Epithelial cell of proximal tubule (primary cell): ENCODE measurements around the gene TAS2R13. TPM values are rescaled to one million over a fixed set of nuclear protein-coding genes. Genes with fewer than 3 reads are reported as not detected.

Experiments used
- DNase-seq: peaks from one replicate; pipeline ENCODE4 v3.0.0-alpha.2; 2011; ENCODE audit warnings: low read depth
- H3K4me3 ChIP-seq: 2 replicates; pipeline ENCODE4 v1.5.1; 2011; ENCODE audit warnings: low read depth, mild to moderate bottlenecking, low read length
- CTCF ChIP-seq: conservative IDR thresholded peaks from 2 replicates; pipeline ENCODE4 v1.5.1; 2012; ENCODE audit warnings: low read depth, mild to moderate bottlenecking, low read length
- total RNA-seq: library from RNA; depleted of rRNA; stranded (reverse); fragments of >200 nt; gene quantifications from 2 replicates; pipeline ENCODE4 v1.2.3, GENCODE V29; 2015

TAS2R13 gene
- total RNA-seq, 1 donor from 2014 or later, result 1.6 TPM

DNA sequence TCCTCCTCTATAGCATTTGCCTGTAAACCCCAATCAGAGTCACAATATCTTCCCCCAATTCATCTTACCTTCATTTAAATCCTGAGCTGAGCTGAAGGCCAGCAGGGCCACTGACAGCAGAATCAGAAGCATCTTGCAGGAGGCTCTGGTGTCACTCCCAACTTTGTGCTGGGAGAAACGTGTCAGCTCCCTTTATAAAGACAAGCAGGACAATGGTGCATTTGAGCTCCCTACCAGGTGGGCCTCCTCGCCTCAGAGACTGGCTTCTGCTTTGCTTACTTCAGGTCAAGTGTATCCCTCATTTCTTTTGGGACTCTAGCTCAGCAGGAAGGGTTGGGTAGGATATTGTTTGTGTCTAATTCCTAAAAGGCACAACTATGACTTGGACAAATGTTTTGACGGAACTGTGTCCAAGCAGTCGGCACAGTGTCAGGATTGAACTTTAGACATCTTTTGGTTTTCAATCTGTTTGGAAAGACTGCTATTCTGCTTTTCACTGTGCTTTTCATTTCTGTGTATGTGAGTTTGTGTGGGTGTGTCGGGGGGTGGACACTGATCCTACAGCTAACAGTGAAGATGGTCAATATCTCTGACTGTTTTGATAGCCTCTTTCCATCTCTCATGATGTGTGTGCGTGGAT is 25.2 kb downstream of the TAS2R13 start, which contains the start of gene PRH1:
Gene PRH1 (minus strand): TSS at position 170 of the 640 bp plus-strand sequence. CDS start 38 bp downstream, at position 132.
- no peak within 1 kb of the TSS for H3K4me3 ChIP-seq
- DNase-seq, result no peak
- no peak for TF ChIP-seq CTCF

DNA sequence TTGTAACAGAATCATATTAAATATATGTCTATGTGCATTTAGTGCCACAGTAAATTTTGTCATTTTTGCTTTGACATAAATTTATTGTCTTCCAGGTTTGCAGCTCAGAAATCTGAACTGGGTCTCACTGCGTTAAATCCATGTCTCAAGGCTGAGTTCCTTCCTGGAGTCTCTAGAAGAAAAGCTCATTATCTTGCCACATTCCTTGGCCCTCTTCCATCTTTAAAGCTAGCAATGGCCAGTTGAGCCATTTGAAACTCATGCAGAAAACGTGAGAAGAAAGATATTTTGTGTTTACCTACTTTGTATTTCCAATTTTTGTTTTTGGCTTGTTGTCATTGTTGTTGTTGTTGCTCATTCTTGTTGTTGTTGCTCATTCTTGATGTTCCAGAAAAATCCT is 36.0 kb downstream of the TAS2R13 start:
- DNase-seq, result no peak
- H3K4me3 ChIP-seq, result no peak overlapping the region
- TF ChIP-seq CTCF, result no peak

DNA sequence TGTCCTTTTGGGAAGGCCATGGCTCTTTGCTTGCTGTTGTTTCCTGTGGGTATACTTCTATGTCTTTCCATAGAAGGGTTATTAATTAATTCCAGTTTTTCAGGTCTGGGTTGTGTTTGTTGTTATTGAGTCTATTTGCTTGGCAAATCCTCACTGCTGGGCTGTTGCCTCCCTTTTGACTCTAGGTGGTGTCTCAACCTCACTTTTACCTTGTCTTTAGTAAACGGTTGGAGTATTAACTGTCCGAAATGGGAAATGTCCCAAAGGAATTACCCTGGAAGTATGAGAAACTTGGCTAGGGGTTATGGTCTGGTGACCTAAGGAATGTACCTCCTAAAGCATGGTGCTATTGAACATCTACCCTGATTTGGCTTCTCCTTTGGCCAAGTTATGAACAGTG is 42.0 kb downstream of the TAS2R13 start:
- H3K4me3 ChIP-seq, result no peak overlapping the region
- peak; percentile 71 for DNase-seq
- peak; percentile 80 for TF ChIP-seq CTCF

DNA sequence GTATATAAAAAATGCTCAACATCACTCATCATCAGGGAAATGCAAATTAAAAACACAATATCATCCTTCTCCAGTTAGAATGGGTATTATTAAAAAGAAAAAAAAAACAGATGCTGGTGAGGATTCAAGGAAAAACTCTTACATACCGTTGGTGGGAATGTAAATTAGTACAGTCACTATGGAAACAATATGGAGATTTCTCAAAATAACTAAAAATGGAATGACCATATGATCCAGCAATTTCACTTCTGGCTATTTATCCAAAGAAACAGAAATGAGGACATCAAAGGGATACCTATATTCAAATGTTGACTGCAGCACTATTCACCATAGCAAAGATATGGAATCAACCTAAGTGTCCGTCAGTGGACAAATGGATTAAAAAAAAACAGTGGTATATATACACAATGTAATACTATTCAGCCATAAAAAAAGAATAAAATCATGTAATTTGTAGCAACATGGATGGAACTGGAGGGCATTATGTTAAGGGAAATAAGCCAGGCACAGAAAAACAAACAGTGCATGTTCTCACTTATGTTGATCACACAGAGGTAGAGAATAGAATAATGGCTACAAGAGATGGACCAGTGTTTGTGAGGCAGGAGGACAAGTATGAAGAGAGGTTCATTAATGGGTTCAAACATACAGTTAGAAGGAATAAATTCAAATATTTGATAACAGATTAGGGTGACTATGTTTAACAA is 45.7 kb downstream of the TAS2R13 start:
- TF ChIP-seq CTCF, result no peak
- DNase-seq, result no peak
- no peak overlapping the region for H3K4me3 ChIP-seq

GRCh38 chr12:10861366-10861765 is 48.0 kb downstream of the TAS2R13 start:
- no peak overlapping the region for H3K4me3 ChIP-seq
- DNase-seq, result no peak

More at GRCh38 chr12:10861366-10861765, 48.0 kb downstream of the TAS2R13 start:
- no peak for TF ChIP-seq CTCF

Other genes starting within 250 kb of the TAS2R13 start
- 2.5 and 4.6 TPM in 2 replicates for gene STYK1, start 235.5 kb downstream of the TAS2R13 start, total RNA-seq
- 202 and 245 TPM in 2 replicates for gene YBX3, start 186.2 kb downstream of the TAS2R13 start, total RNA-seq
- not detected in 2 replicates for gene TAS2R7, start 106.9 kb downstream of the TAS2R13 start, total RNA-seq
- not detected in 2 replicates for gene TAS2R8, start 102.3 kb downstream of the TAS2R13 start, total RNA-seq
- not detected in 2 replicates for gene TAS2R9, start 99.4 kb downstream of the TAS2R13 start, total RNA-seq
- 0.14 TPM in 1 of 2 replicates, not detected in the other for gene TAS2R10, start 83.2 kb downstream of the TAS2R13 start, total RNA-seq
- 0.29 and 1.2 TPM in 2 replicates for gene PRR4, start 60.1 kb downstream of the TAS2R13 start, total RNA-seq
- gene PRH1, start 25.3 kb downstream of the TAS2R13 start, total RNA-seq, result 4.3 and 9.1 TPM in 2 replicates
- gene PRH2, start 19.7 kb upstream of the TAS2R13 start, total RNA-seq, result not detected in 2 replicates
- gene TAS2R14, start 29.7 kb upstream of the TAS2R13 start, total RNA-seq, result 0.06 and 0.72 TPM in 2 replicates
- not detected in 2 replicates for gene TAS2R50, start 77.3 kb upstream of the TAS2R13 start, total RNA-seq
- gene TAS2R20, start 88.7 kb upstream of the TAS2R13 start, total RNA-seq, result 0.36 and 0.58 TPM in 2 replicates
- not detected in 2 replicates for gene TAS2R19, start 113.1 kb upstream of the TAS2R13 start, total RNA-seq
- 0.65 TPM in 1 of 2 replicates, not detected in the other for gene TAS2R31, start 121.8 kb upstream of the TAS2R13 start, total RNA-seq
- 0.17 TPM in 1 of 2 replicates, not detected in the other for gene TAS2R46, start 152.7 kb upstream of the TAS2R13 start, total RNA-seq
- gene TAS2R43, start 182.8 kb upstream of the TAS2R13 start, total RNA-seq, result not detected in 2 replicates
- 0.07 and 0.12 TPM in 2 replicates for gene TAS2R30, start 225.1 kb upstream of the TAS2R13 start, total RNA-seq